Measurements from ENCODE around the gene TBC1D23.

- TF ChIP-seq CTCF (IDR thresholded peaks at IDR 0.05) (no peak), POLR2A (IDR thresholded peaks at IDR 0.05) (no peak)
These were observed 33.3 kb upstream of the TBC1D23 start for GRCh38 chr3:100227511-100227921.

Measured in uterus (tissue), 2 donors.